HG03342 (cell line): ENCODE measurements around the gene PLCB4.

Source experiments
- ATAC-seq: cut with Tn5 transposase; IDR thresholded peaks from one replicate; pipeline ENCODE4 v1.9.1; 2021; ENCODE audit warnings: mild to moderate bottlenecking, moderate library complexity; ENCODE audit not compliant: unreplicated experiment

The PLCB4 gene

DNA sequence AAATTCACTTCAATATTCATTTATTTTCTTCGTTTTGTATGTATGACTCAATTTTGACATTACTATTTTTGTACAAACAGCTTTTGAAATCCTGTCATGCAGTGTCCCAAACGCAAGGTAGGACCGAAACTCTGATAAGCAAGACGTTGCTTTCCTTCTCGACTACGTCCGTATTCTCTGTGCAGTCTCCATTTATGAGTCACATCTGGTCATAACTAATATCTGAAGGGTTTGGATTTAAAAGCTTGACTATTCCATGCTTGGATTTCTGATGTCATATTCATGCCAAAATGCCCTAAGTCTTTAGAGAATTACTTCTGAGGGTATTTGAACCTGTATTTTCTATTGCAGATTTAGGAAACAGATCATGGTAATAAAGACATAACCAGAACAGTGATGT is 407.8 kb downstream of the PLCB4 start:
- ATAC-seq, result no peak

DNA sequence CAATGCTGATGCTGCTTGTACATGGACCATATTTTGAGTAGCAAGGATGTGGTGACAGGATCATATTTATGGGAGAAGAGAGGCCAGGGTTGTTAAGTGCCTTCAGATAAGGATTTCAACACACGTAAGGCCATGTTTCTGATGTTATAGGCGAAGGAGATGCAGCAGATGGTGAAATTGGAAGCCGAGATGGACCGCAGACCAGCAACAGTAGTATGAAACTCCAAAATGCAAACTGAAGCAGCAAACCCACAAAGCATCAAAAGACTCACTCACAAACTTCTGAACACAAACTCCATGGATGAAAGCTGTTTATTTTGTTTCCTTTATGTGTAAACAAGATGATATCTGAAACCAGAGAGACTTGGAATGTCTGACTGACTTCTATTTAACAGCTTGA is 409.9 kb downstream of the PLCB4 start:
- no peak for ATAC-seq

DNA sequence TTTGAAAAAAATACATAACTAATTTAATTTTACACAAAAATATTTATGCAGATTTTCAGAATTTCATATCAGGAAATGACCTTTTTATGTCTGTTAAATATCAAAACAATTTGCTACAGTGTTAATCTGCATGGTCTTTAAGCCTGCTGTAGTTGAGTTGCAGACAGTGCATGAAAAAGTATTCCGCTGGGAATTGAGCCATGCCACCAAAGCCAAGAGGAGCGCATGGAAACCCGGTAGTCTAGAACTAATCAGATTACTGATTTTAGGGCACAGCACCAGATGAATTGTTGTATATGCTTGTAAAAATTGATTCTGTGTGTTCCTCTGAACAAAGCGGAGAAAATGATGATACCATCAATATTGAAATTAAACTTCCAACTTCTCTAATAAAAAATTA is 411.2 kb downstream of the PLCB4 start:
- ATAC-seq, result no peak

DNA sequence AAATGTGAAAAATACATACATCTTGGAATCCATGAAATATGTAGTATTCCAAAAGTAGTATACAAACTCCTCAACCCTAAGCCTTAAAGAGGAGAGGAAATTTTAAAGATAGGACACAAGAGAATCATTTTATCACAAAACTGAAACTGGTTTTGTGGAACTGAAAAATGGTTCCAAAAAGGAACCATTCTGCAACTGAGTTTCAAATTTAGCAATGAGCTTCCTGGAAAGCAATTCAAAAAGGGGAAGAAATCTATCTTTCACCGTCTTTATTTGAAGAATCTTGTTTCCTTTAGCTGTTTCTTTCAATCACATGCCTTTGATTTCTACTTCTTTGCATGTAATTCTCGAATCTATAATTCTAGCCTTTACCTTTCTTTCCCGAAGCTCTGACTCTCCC is 413.3 kb downstream of the PLCB4 start:
- ATAC-seq, result no peak

DNA sequence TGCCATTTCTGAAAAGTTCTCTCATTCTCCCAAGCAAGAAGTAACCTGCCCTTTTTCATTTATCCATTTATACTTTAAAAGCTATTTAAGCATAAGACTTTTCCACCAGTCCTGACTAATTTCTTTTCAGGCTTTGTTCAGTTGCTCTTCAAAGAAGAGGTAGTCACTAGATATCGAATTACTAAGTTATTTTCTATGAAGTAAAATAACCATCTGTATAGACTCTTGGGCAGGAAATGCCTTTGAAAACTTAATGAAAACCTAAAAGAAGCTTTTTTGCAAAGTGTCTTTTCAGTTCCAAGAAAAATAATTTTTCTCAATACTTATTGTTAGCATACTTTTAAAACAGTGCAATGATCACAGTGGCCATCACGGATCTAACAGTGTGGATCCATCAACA is 414.2 kb downstream of the PLCB4 start:
- ATAC-seq, result no peak

DNA sequence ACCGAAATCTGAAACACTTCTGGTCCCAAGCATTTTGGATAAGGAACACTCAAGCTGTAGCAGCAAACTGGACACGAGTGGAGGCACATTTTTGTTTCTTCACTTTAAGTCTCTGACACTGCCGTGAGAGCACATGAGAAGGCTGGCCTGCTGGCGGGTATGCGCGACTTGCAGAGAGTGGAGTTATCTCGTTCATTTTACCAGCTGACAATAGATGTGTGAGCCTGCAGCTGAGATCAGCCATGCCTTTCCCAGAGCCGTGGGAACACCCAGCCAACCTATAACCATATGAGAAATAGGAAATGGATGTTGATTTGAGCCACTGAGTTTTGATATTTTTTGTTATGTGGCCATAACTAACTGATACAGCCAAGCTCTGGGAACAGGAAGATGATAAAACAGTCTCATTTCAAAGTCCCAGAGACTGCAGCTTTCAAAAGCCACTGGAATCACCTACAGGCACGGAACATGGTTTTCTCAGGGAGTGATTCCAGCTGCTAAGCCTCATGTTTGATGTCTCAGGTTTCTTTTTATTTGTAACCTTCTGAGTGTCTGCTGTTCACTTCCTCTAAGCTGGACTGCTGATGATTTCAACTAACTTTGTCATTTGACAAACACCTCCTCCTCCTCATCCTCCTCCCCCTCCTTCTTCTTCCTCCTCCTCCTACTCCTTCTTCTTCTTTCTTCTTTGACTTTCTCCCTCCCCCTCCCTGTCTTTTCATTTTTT is 416.9 kb downstream of the PLCB4 start:
- no peak for ATAC-seq

DNA sequence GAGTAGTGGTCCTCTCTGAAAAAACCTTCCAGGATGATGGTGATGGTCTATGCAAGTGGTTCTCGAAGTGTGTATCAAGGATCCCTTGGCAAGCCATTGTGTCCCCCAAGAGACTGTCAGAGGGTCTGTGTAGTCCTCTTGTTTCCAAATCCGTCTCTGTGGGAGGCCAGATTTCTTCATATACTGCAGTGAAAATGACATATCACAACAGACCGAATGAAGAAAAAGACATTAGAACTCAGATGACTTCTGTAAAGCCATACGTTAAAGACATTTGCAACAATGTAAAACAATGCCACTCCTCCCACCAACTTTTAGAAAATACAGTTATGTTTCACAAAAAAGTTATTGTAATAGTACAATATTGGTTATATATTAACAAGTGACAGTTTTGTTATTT is 418.3 kb downstream of the PLCB4 start:
- no peak for ATAC-seq

DNA sequence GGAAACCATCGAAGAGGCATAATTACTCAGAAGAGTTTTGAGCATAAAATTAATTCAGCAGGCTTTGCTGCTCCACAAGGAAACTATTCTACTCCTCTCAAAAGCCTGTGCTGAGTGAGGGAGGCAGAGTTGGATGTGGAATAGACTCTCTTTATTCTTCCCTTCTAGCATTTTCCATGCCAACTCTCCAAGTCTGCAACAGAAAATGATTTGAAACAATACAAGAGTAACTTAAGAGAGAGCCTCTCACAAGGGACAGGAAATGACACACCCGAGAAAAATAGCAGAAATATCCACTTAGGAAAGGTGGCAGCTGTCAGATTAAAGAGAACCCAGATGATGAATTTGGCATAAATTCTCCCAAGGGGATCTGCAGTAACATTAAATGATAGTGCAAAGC is 419.2 kb downstream of the PLCB4 start:
- no peak for ATAC-seq

DNA sequence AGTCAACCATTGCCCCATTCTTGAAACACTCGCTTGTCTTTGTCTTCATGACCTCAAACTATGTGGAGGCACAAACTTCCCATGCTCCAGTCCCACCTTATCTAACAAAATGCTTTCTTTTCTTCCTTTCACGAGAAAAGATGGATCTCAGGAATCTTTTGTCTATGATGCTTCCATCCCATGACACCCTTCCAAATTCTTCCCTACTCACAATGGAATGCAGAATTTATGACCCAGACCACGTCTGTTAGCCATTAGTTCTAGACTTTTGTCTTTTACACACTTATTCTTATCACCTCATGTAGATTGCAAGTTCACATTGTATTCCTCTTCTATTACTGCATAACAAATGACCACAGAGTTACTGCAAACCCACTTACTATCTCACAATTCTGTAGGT is 421.3 kb downstream of the PLCB4 start:
- no peak for ATAC-seq

DNA sequence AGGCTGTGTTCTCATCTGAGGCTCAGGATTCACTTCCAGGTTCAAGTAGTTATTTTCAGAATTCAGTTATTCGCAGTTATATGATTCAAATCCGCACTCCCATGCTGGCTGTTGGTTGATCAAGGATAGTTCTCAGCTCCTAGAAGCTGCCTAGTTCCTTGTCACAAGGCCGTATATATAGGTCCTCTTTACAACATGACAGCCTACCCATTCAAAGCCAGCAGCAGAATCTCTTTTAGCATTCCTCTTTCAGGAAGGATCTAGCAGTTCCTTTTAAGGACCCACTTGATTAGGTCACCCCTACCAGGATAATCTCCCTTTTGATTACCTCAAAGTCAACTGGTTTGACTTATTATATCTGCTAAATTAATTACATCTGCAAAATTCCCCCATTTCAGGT is 421.7 kb downstream of the PLCB4 start:
- ATAC-seq, result no peak

DNA sequence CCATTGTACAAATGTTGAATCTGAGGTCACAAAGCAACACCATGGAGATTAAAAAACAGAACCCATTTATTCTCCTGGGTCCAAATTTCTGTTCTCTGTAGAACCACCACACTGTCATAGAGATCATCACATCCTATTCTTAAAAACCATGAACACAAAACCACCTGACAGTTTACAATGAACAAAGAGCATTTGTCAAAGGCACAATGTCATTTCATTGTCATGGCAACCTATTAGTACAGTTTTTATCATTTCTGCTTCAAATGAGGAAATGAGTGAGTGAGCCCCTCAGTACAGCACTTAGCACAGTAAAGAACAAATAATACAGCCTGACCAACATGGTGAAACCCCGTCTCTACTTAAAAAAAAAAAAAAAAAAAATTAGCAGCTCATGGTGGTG is 422.4 kb downstream of the PLCB4 start:
- no peak for ATAC-seq

DNA sequence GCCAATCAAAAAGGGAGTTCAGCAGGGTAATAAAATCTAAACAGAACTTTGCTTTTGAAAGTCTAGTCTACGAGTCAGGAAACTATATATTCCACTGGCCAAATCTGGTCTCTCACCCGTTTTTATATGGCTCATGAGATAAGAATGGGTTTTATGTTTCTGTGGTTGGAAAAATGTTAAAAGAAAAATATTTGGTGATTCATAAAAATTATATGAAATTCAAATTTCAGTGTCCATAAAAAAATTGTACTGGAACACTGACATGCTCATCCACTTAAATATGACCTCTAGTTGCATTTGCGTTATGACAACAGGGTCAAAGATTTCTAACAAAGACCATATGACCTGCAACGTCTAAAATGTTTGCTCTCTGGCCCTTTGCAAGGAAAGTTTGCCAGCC is 423.2 kb downstream of the PLCB4 start:
- ATAC-seq, result no peak

DNA sequence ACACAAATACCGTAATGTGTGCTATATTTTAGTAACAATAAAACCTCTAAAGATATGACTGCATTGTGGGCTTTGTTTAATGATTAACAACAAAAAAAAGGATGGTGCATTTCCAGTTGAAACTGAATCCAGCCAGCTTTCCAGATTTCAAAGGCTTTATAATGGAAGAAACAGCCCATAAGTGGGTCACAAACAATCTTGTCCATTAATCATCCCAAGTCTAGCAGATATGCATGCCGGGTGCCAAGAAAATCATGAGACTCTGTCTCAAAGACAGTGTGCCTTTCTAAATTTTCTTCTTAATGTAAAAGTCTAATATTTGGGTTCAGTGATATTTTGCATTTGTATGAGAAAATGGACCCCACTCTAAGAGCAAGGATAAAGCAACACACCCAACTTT is 424.9 kb downstream of the PLCB4 start:
- ATAC-seq, result no peak

DNA sequence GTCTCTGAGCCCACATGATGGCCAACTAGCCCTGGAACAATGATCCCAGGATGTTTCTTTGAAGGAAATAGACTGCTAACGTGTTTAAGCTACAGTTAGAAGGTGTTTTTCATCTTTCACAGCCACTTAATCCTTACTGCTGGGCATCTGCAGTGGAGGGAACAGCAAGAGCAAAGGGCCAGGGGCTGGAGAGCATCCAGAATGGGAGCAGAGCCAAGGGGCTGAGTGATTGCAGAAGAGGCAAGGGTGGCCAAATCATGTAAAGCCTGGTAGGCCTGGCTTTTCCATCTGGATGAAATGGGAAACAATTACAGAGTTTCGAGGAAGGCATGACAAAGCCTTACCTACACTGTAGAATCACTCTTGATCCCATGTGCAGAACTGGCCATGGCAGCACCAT is 426.8 kb downstream of the PLCB4 start:
- no peak for ATAC-seq

DNA sequence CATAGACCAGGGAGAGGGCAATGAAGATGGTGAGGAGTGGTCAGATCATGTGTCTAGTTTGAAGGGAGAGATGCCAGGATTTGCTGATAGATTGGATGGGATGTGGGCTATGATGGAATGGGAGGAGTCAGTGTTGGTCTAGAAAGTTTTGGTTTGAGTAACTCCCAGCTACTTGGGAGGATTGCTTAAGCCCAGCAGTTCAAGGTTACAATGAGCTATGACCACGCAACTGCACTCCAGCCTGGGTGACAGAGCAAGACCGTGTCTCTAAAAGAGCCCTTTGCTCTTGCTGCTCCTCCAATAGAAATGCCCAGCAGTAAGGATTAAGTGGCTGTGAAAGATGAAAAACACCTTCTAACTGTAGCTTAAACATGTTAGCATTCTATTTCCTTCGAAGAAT is 427.3 kb downstream of the PLCB4 start:
- ATAC-seq, result no peak

DNA sequence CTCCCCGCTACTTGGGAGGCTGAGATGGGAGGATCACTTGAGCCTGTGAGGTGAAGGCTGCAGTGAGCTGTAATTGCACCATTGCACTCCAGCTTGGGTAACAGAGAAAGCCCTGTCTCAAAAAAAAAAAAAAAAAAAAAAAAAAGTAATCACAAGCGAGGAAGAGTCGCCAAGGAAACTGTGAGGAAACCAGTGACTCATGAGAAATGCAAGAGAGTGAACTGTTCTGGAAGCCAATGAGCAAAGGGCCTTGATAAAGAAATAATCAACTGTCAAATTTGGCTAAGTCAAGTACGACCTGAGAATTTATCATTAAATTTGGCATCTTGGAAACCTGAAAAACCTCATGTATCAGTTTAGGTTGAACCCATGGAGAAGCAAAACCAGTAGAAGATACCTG is 429.4 kb downstream of the PLCB4 start:
- no peak for ATAC-seq

DNA sequence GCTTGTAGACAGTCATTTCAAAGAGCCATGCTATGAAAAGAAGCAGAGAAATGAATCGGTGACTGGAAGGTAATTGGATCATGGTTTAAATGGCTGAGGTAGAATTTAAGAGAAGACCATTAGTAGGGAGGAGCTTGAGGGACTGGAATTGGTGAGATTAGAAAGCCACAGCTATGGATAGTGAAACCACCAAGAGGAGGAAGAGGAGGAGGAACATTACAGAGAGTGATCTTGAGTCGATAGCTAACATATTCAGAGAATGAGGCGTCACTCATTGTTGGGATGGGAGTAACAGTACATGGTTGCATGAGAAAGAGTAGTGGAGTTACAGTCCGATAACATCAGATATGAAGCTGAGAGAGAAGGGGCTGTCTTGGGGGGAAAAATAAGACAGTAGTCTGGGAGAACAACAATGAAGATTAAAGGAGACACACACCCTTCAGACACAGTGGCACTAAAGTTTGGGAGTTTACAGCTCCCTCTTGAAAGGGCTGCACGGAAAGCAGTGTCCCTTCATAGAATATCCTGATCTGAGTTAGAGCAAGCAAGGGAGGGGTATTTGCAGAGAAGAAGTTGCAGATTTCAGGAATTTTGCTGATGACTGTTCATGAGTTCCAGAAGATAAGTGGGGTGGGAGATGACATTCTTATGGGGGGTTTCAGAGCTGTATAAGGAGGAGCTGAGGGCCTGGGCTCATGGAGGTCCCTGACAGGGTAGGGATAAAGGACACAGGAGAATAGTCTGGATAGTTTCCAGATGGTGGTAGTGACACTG is 430.4 kb downstream of the PLCB4 start:
- no peak for ATAC-seq

DNA sequence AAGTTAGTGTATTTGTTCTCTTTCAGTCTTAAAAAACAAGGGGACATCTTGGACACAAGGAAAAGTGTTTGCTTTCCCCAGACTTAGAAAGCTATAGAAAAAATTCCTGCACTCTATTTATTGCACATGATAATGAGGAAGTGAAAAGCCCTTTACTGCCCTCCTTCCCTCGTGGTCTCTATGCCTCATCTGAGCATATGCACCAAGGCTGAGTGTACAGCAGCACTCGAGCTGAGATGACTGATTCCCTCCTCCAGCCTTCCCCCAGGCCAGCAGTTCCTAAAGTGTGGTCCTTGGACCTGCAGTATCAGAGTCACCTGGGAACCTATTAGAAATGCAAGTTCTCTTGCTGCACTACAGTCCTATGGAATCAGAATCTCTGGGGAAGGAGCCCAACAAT is 431.2 kb downstream of the PLCB4 start:
- no peak for ATAC-seq

DNA sequence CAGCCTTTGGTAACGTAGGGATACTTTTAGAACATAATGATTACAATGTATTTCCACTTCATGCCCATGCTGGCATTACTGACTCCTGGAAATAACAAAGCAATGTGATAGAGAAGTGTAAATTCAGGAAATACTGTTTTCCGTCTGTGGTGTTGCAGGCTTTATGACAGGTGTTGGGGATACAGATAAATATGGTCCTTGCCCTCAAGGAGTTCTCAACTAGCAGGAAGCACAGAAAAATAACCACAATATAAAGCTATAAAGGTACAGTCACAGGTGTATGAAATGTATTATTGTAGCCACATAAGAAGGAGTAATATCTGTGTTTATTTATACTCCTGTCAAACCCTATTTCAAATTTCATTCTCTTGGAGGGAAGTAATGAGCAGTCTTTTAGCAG is 432.6 kb downstream of the PLCB4 start:
- ATAC-seq, result no peak

DNA sequence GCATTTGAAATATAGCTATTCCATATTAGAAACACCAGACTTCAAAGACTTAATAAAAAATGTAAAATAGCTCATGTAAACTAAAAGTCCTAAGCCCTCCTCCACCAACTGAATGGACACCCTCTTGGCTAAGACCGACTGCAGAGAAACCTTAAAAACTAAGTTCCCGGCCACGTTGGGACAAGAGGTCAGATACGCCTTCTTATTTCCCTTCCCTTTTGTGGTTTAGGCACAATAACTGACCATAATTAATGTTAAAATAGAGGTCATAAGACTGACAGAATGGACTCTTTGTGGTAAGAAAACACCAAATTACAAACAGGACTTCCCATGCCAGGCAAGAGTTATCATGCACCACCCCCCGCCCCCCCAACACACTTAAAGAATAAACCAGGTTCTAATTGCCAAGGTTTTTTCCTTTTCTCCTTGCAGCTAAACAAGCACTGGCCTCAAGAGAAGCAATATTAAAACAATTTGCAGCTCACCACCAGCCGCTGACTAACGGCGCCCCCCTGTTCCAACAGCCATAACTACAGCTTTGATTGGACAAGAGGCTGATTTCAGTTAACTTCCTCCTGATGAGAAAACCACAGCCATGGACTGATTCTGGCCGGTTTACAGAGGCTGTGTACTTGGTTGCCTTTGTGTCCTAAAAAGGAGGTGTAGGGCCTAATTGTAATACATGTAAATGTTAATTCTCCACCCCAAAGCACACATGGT is 434.8 kb downstream of the PLCB4 start:
- no peak for ATAC-seq

DNA sequence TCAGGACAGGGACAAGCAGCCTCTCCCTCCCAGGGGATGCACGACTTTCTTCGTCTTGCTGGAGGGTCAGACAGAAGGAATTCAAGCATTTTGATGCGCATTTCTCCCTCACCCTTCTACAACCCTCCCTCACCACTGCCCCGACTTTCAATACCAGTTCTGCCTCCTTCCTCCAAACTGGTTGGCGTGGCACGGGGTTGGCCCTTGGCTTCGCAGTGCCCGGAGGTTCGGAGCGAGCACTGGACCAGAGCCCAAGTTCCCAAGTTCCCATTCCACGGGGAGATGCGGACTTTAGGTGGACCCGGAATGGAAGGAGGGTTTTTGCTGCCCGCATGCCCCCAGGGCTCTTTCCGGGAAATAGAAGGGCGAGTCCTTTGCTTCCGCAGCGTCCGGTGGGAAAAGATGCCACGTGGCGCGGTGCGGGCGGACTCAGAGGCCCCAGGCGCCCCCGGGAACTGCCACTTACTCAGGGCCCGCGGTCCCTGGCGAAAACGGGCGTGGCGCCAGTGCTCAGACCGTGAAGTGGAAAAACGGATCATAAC is 437.5 kb downstream of the PLCB4 start:
- no peak for ATAC-seq

DNA sequence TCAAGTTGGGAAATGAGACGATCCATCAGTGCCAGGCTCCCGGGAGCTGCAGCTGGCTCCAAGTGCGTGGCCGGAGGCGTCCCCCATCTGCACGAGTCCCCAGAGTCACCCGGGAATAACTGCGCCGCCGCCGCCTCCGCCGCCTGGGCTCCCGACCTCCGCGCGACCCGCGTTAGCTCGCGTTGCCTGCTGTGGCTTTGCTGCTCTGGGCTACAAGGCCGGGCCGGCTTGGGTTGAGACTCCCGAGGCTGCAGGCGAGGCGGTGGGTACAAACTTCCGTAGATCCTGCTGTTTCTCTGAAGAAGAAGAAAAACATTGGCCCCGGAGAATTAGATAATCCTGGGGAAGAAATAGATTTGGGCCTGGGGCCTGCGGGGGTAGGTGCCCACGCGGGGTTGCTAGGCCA is 438.1 kb downstream of the PLCB4 start:
- no peak for ATAC-seq
